ENCODE data around the gene SIPA1L3. TPM values are rescaled to one million over a fixed set of nuclear protein-coding genes. Genes with fewer than 3 reads are reported as not detected.

SIPA1L3 gene
- total and polyA plus RNA-seq, 4 donors: 9.6 to 50.5 (median 27.6) TPM

GRCh38 chr19:38120471-38121025 lies 213.5 kb downstream of the SIPA1L3 start:
- H3K27me3 ChIP-seq (ENCODE audit: control insufficient read depth in 3 of 3, insufficient read depth in 3 of 3, low read length in 2 of 3): no peaks in the 10 kb centered on the region
- peaks cover 0 to 13% (median 0%) of the 10 kb centered on the region in 4 donors for H3K9me3 ChIP-seq (ENCODE audit: control insufficient read depth in 4 of 4, insufficient read depth in 3 of 4, low read length in 3 of 4)
- H3K4me3 ChIP-seq: no peak overlapping the region
- peaks cover 3 to 25% (median 21%) of the 10 kb centered on the region in 4 donors for H3K36me3 ChIP-seq (ENCODE audit: control insufficient read depth in 4 of 4, insufficient read depth in 4 of 4, low read length in 4 of 4)
- no peak overlapping the region for H3K27ac ChIP-seq (ENCODE audit: low read depth in 1 of 2, low read length in 1 of 2)
- TF ChIP-seq CTCF (IDR thresholded peaks at IDR 0.05; ENCODE audit: control extremely low read depth, extremely low read depth): no peak
- no peak overlapping the region for H3K9ac ChIP-seq (ENCODE audit: insufficient read depth in 1 of 2, low read length in 2 of 2)
- no peak for DNase-seq
- no peak for ATAC-seq (ENCODE audit: insufficient read depth, low FRiP score)
- 96 to 97% methylated on average over 4 of the region's 4 CpGs for WGBS, 2 donors
- H3K4me1 ChIP-seq (ENCODE audit: control insufficient read depth in 5 of 5, insufficient read depth in 5 of 5, low read length in 5 of 5): no peaks in the 10 kb centered on the region

GRCh38 chr19:38122402-38123093 lies 215.5 kb downstream of the SIPA1L3 start:
- Histone ChIP-seq H3K9me3 (ENCODE audit: control insufficient read depth in 4 of 4, insufficient read depth in 3 of 4, low read length in 3 of 4) (peaks cover 0 to 13% (median 0%) of the 10 kb centered on the region in 4 donors), H3K27ac (ENCODE audit: low read depth in 1 of 2, low read length in 1 of 2) (no peak overlapping the region), H3K4me1 (ENCODE audit: control insufficient read depth in 5 of 5, insufficient read depth in 5 of 5, low read length in 5 of 5) (no peaks in the 10 kb centered on the region), H3K4me3 (no peak overlapping the region), H3K27me3 (ENCODE audit: control insufficient read depth in 3 of 3, insufficient read depth in 3 of 3, low read length in 2 of 3) (no peaks in the 10 kb centered on the region), H3K36me3 (ENCODE audit: control insufficient read depth in 4 of 4, insufficient read depth in 4 of 4, low read length in 4 of 4) (peaks cover 3 to 25% (median 21%) of the 10 kb centered on the region in 4 donors), H3K9ac (ENCODE audit: insufficient read depth in 1 of 2, low read length in 2 of 2) (no peak overlapping the region)
- no peak for DNase-seq
- ATAC-seq (ENCODE audit: insufficient read depth, low FRiP score): no peak
- 96 to 98% methylated on average over 24 of the region's 24 CpGs for WGBS, 2 donors
- no peak for TF ChIP-seq CTCF (IDR thresholded peaks at IDR 0.05; ENCODE audit: control extremely low read depth, extremely low read depth)

- H3K4me1 ChIP-seq (ENCODE audit: control insufficient read depth in 5 of 5, insufficient read depth in 5 of 5, low read length in 5 of 5): no peaks in the 10 kb centered on the region
- 93 to 97% methylated on average over 9 of the region's 9 CpGs for WGBS, 2 donors
- H3K4me3 ChIP-seq: no peak overlapping the region
- peaks cover 0 to 12% (median 10%) of the 10 kb centered on the region in 4 donors for H3K36me3 ChIP-seq (ENCODE audit: control insufficient read depth in 4 of 4, insufficient read depth in 4 of 4, low read length in 4 of 4)
- H3K27ac ChIP-seq (ENCODE audit: low read depth in 1 of 2, low read length in 1 of 2): no peak overlapping the region
- DNase-seq (no peak), ATAC-seq (ENCODE audit: insufficient read depth, low FRiP score) (no peak)
- TF ChIP-seq CTCF (IDR thresholded peaks at IDR 0.05; ENCODE audit: control extremely low read depth, extremely low read depth): no peak
- no peaks in the 10 kb centered on the region for H3K27me3 ChIP-seq (ENCODE audit: control insufficient read depth in 3 of 3, insufficient read depth in 3 of 3, low read length in 2 of 3)
- peaks cover 0 to 6% (median 0%) of the 10 kb centered on the region in 4 donors for H3K9me3 ChIP-seq (ENCODE audit: control insufficient read depth in 4 of 4, insufficient read depth in 3 of 4, low read length in 3 of 4)
- no peak overlapping the region for H3K9ac ChIP-seq (ENCODE audit: insufficient read depth in 1 of 2, low read length in 2 of 2)
These were observed 218.2 kb downstream of the SIPA1L3 start for GRCh38 chr19:38125238-38125637.

Measured in lung (tissue), 12 donors.